HG03175 (cell line): ENCODE results near the gene GMPS.
"Not testable (repeated sequence)": the region's sequence is repeated elsewhere in the genome, so short reads cannot be mapped to it uniquely, and the experiment has no call there.

Source experiments
- ATAC-seq: cut with Tn5 transposase; IDR thresholded peaks from one replicate; pipeline ENCODE4 v1.9.1; 2021; ENCODE audit warnings: mild to moderate bottlenecking, moderate library complexity; ENCODE audit not compliant: unreplicated experiment

The GMPS gene

DNA sequence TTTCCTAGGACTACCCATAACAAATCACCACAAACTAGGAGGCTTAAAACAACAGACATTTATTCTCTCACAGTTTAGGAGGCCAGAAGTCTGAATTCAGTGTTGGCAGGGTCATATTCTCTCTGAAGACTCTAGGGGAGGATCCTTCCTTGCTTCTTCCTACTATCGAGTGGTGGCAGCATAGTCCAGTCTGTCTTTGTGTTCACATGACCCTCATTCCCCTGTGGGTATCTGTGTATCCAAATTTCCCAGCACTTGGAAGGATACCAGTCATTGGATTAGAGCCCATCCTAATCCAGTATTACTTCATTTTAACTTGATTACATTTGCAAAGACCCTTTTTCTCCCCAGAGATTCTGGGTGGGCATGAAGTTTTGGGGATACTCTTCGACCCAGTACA, 63.8 kb downstream of the GMPS start:
- ATAC-seq = no peak

DNA sequence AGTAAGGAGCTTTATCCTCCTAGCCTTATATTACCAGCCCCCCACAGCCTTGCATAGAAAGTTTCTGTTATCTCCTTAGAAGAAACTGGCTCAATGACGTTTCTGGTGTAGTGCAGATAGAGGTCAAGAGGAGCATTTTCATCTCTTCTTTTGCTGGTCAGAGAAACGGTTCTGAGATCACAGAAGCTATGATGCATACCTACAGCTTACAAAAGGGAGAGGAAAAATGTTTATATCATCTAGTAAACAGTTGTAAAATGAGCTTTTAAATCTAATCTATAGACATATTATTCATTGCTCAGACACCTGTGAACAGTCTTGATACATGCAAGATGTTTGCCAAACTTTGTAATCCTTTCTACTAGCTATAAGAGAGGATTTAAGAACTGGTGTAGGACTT, 68.0 kb downstream of the GMPS start:
- ATAC-seq = no peak

DNA sequence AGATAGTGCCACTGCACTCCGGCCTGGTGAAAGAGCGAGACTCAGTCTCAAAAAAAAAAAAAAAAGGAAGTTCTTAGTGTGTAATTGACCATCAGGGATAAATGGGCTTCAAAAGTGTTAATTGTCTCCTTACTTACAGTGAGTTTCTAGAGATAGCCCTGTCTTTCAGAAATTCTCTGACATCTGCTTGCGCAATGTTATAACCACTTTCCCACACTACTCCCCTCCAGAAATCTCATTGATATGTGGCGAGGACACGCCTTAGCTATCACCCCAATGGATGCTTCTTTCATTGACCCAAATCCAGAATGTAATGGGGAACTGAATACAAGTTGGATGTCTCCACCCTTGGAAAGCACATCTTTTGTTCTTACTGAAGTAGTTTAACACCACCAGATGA, 70.9 kb downstream of the GMPS start:
- no peak for ATAC-seq

DNA sequence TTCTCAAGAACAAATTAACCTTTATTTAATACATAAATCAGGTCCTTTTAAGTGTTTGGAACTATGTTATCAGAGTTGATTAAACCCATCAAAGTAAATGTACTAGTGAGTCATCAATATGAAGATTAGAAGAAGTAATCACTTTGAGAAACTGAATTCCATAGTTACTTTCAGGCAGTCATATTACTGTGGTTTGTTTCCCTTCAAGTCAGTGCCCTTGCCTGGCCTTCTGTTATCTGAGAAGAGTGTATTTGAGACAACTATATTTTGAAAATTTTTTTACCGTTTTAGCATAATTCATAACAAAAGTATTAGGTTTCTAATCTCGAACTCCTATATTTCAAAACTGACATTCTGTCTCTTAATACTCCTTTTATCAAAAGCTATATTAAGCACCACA, 73.6 kb downstream of the GMPS start:
- no peak for ATAC-seq

DNA sequence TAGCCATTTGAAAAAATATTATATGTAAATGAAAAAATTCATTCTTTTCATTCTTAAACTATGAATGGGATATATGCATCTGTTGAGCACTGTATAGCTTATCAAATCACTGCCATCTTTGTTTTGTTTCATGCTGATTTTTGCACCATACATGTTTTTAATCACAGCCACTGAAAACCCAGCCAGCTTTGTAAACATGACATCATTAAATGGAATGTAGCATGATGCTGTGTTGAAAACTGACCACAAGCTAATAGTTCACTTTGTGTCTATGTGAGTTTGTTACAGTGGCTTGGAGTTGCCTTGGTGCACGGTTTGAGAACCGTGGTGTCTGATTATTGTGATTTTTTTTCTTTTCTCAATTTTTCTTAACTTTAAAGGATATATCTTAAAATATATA, 75.7 kb downstream of the GMPS start:
- ATAC-seq = no peak

DNA sequence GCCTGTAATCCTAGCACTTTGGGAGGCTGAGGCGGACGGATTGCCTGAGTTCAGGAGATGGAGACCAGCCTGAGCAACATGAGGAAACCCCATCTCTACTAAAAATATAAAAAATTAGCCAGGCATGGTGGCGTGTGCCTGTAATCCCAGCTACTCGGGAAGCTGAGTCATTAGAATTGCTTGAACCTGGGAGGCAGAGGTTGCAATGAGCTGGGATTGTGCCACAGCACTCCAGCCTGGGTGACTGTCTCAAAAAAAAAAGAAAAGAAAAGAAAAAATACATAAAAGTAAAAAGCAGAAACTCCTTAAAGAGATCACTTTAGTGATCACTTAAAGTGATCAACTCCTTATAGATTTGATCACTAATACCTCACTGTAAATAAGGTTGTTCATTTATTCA, 78.0 kb downstream of the GMPS start:
- ATAC-seq = no peak

DNA sequence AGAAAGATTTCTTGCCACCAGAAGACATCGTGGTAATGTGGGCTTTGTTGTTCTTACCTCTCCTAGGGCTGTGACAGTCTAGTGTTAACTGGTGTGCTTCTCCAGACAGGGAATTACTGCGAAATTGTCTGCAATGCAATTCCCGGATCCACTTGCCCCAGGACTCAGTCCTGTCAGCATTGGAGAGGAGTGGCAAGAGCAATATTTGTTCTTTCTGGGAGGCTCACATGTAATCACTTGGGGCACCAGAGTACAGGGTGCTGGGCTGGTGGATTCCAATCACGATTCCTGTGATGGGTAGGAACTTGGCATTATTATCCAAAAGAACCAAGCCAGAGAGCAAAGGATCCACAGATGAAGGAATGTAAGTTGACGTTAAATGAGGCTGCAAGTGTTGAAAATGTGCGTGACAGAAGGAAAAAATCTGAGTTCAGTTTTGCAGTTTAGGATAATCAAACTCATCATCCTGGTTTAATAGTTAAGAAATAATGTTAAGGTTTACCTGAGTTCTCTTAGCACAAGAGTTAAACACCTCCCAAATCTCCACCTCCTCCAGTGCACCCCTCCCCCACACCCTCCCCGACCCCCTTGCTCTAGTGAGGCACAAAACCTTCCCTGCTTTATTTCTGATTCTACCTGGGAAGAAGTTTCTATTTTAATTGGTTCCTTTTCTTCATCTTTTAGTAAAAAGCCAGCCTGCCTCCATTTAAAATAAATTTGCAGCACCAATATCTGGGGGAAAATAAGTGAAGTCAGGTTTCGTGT, 79.2 kb downstream of the GMPS start:
- ATAC-seq = no peak

DNA sequence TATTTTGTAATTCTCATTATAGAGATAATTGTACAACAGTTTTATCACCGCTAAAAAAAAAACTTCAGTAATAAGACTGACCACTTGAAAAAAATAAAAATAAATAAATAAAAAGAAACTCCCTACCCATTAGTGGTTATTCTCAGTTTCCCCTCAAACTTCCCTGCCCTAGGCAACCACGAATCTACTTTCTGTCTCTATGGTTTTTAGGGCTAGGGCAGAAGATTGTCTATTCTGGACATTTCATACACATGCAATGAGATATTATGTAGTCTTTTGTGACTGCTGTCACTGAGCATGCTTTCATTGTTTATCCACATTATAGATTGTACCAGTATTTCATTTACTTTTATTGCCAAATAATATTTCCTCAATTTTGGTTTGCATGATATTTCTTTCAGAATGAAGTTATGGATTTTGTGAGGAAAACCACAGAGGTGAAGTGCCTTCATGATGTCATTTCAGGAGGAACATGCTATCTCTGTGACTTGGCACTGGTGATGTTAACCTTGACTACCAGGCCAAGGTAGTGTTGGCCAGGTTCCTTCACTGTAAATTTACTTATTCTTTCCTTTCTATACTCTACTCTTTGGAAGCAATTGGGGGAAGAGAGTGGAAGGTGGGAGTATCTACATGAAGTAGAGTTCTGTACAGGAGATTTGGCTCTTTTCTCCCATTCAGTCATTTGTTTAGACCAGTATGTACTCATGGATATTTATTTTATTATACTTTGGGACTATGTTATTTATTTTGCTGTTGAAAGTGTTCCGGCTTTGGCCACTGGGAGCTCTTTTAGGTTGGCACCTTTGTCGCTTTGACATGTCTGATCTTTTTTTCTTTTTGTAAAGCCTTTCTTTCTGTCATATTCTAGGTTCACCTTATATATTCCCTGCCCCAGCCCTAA, 86.3 kb downstream of the GMPS start:
- no peak for ATAC-seq

DNA sequence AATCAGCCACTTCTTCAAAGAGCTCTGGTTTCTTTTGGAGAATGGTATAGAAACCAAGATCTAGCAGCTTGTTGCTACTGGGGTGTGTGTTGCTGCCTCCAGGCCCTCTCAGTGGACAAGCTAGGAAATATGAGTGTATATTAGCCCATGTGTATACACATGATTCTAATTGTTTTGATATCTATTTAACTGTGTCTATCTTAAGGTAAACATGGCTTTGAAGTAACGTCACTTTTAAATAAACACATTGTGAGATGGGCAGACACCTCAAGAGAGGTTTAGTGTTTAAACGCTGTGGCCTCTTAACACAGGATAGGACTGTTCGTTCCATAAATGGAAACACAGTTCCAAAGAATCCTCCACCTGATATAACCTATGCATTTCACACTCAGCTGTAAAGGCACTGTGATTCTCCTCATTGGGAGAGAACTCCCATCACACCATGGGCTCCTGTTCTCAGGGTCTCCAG, 87.0 kb downstream of the GMPS start:
- ATAC-seq = no peak

DNA sequence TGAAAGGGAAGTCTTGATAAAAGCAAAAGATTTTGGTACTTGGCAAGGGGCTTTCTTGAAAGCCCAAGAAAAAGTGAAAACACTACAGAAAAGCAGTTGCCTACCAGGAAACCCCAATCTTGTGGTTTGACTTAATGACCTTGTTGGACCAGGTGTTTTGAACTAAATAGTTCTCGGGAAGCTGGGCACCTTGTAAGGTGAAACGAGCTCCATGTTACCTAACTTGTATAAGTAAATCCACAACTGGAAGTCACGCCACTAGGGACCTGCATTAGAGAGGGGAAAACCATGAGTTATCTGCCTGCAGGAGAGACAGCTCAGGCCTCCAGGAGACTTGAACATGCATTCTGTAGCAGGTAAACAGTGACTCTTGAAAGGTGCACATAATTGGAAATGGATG, 88.2 kb downstream of the GMPS start:
- no peak for ATAC-seq

DNA sequence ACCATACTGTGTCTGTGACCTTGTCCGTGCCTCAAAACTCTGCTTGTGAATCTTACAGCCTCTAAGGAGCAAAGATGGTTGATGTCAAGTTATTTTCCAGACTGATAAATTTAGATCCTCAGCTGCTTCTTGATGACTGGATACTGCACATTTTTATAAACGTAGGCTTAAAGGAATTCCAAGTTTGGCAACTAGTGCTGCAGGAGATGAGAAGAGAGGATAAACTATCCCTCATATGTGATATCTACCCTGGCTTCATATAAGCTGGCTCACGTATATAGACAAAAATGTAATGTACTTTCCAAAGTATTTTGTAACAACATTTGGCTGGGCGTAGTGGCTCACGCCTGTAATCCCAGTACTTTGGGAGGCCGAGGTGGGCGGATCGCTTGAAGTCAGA, 89.6 kb downstream of the GMPS start:
- ATAC-seq = no peak

DNA sequence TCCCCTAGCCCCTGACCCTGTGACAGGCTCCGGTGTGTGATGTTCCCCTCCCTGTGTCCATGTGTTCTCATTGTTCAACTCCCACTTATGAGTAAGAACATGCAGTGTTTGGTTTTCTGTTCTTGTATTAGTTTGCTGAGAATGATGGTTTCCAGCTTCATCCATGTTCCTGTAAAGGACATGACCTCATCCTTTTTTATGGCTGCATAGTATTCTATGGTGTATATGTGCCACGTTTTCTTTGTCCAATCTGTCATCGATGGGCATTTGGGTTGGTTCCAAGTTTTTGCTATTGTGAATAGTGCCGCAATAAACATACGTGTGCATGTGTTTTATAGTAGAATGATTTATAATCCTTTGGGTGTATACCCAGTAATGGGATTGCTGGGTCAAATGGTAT, 90.6 kb downstream of the GMPS start:
- ATAC-seq = not testable (repeated sequence)

DNA sequence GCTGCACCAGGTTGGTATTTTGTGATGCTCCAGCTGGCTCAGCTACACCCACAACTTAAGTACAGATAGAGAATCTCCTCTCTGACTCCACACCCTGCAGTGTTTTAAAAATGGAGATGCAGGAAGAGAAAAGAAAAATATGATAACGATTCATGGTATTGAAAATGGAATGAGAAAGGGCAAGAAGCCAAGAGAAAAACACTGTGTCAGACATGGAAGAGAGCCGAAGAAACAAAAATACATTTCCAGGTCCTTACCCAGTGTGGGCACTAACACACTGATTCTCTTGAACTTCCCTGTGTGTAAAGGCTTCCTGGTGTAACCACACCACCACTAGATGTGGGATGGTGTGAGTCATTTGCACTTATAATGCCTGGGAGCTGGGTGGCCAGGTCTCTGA, 93.1 kb downstream of the GMPS start:
- no peak for ATAC-seq

DNA sequence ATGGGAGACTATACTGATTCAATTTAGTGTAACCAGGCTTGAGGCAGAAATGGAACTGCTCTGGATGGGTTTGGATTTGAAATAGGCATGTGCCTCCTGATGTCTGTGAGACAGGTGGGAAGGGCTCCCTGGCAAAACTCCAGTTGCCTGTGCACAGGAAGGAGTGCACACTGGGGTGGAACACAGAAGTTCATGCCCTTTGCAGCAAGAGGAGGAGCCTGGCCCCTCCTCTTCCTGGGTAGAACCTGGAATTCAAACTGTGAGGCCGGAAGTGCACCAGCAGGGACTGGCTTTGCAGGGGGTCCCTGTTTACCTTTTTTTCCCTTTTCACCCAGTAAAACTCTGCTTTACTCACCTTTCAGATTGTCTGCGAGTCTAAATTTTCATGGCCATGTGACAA, 99.9 kb downstream of the GMPS start:
- ATAC-seq = no peak

DNA sequence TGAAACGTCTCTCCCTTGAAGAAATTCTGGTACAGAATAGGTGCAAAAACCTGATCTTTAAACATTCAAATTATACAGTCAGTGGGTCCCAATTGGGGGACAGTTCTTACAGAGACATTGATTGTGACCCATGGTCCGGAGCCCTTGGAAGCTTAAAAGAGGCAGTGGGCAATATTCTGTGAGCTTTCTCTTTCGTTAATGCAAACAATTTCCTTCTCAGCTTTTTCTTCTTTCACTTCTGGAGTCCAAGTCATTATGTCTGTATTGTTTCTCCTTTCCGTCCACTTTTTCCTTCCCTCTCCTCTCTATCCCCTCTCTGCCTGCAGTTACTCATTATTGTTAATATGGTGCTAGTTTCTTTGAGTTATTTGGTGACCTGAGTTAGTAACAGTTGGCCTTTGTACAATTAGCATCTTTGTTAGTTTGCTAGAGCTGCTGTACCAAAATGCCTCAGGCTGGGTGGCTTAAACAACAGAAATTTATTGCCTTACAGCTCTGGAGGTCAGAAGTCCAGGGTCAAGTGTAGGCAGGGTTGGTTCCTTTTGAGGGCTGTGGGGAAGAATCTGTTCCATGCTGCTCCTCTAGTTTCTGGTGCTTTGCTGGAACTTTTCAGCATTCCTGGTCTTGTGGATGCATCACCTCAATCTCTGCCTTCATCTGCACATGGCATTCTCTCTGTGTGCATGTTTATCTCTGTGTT, 102.6 kb downstream of the GMPS start:
- ATAC-seq = no peak

DNA sequence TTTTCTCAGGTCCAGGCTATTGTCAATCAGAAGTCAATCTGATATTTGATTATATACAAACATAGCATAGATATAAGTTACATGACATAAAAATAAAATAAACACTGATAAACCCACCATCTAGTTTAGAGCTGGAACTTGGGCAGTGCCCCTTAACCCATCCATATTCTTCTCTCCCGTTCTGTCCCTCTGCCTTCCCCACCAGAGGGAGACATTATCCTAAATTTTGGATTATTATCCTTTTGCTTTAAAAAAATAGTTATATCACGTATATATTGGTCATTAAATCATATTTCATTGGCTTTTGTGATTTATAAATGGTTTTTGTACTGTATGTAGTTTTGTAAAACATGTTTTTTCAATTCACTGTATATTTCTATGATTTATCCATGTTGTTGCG, 107.9 kb downstream of the GMPS start:
- ATAC-seq = no peak

DNA sequence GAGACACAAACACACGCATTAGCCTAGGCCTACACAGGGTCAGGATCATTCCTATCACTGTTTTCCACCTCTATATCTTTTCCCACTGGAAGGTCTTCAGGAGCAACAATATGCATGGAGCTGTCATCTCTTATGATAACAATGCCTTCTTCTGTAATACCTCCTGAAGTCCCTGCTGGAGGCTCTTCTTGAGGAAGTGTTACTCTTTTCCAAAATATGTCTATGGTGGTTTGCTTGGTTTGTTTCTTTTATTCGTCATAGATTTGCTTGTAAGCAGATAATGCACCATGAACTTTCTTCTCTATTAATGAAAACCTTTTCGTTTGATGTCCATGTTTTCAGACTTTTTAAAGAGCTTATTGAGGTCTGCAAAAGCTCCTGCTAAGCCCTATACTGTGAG, 109.3 kb downstream of the GMPS start:
- no peak for ATAC-seq

DNA sequence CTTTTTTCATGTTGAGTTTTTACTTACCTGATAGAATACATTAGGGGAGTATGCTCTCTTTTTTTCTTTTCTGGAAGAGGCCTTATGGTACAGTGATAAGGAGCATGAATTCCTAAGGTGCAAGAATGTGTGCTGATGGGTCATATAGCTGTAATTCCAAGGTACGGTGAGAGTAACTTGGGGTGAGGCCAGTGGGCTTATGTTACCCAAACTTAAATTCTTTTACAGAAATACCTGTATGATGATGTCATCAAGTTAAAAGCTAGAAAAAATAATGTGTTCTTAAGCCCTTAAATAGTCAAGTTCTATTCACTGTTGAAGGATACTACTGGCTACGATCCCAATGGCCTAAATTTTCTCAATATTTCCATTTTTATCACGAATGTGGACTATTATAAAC, 111.2 kb downstream of the GMPS start:
- ATAC-seq = no peak

DNA sequence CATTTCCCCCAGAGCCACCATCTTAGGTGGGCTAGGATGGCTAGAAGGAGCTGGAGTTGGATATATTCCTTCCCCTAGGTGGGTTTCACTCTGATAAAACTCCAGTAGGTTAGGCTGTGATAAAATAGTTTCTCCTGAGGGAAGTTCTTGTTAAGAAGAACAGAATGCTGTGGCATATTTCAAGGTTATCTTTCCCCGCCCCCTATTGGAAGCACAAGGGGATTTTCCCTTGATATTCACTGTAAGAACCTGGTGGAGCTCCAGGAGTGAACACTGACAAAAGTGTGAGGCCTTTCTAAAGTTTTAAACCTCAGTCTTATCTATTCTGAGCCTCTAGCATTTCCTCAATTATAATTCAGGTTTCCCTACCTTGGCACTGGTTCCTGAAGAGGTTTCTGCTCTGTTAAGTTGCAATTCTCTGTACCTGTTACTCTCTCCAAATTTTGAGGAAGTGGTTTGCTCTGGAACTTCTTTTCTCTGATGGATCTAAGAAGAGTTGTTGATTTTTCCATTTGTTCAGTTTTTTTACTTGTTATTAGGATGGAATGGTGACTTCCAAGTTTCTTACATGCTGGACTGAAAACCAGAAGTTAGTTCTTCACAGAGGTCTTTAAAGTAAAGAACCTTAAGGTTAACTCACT, 113.5 kb downstream of the GMPS start:
- no peak for ATAC-seq

DNA sequence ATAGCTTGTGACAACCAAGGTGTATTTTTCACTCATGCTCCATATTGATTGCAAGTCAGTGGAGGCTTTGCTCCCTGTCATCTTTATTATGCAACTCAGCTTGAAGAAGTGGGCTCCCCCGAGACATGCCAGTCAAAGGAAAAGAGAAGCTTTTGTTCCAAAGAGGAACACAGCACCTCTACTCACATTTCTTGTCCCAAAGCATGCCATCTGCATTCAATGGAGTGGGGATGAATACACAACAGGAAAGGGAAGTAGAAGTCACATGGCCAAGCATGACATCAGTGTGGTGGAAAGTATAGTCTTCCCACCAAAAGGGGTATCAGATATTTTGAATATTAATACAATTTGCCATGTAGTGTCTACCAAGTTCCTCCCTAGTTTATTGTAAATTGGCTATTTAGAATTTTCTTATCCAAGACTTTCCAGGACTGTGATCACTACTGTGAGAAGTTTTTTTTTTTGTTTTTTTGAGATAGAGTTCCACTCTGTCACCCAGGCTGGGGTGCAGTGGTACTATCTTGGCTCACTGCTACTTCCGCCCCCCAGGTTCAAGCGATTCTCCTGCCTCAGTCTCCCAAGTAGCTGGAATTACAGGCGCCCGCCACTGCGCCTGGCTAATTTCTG, 114.5 kb downstream of the GMPS start:
- no peak for ATAC-seq

DNA sequence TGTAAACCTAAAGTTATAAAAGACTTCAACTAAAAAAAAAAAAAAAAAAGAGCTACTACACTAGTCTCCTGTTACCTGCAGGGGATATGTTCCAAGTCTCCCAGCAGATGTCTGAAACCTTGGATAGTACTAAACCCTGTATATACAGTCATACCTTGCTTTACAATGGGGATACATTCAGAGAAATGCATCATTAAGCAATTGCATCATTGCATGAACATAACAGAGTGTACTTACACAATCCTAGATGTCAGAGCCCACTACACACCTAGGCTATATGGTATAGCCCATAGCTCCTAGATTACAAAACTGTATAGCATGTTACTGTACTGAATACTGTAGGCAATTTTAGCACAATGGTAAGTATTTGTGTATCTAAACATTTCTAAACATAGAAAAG, 119.1 kb downstream of the GMPS start:
- ATAC-seq = no peak
